GM12878 (cell line): Measurements from ENCODE around the gene ECI1. TPM values are rescaled to one million over a fixed set of nuclear protein-coding genes. Genes with fewer than 3 reads are reported as not detected.
A peak's percentile ranks its signal among the peaks of the same experiment; 100 is the strongest.

Experiments used
- ATAC-seq: fragments of 200-7000 bp; cut with Tn5 transposase; 3 replicates; pipeline ENCODE4 v1.9.1; 2020; ENCODE audit warnings: mild to moderate bottlenecking, moderate library complexity
- BruUV-seq: library from RNA; stranded (reverse); fragments of 400-500 nt; replicated peaks from 2 replicates; lab custom pipeline; 2021; lab: Mats Ljungman, UMichigan
- CTCF ChIA-PET: fragments of 300-600 bp; sonication (Branson Sonifier 250); formaldehyde crosslinking; extraction: SDS; loops from one replicate; lab custom pipeline; 2021; ENCODE audit warnings: inconsistent platforms; lab: Yijun Ruan, JAX
- POLR2A ChIA-PET: fragments of 350-600 bp; formaldehyde crosslinking; extraction: SDS; loops from one replicate; lab custom pipeline; 2021; ENCODE audit warnings: inconsistent platforms; lab: Charles Lee
- RAD21 ChIA-PET: fragments of 300-600 bp; sonication (Branson Sonifier 250); formaldehyde crosslinking; loops from one replicate; lab custom pipeline; 2023; ENCODE audit warnings: antibody characterized with exemption; ENCODE audit not compliant: unreplicated experiment; lab: Charles Lee
- SMC1A ChIA-PET: fragments of 300-600 bp; sonication (Branson Sonifier 250); formaldehyde crosslinking; loops from one replicate; lab custom pipeline; 2023; ENCODE audit not compliant: unreplicated experiment, uncharacterized antibody; lab: Charles Lee
- DNase-seq: peaks from one replicate; pipeline ENCODE4 v3.0.0-alpha.2; 2011; ENCODE audit warnings: low read depth, low spot score
- FAIRE-seq: peaks from 3 replicates; lab custom pipeline; 2011; peaks lifted over from hg19 to GRCh38; lab: Jason Lieb, UNC
- H2AFZ ChIP-seq: 2 replicates; pipeline ENCODE4 v1.6.0; 2011; ENCODE audit warnings: low read depth, low read length, control low read depth; ENCODE audit not compliant: control insufficient read depth
- H3K27ac ChIP-seq: 2 replicates; pipeline ENCODE4 v1.5.1; 2011; ENCODE audit warnings: control low read depth; ENCODE audit not compliant: control insufficient read depth, insufficient read depth
- H3K27me3 ChIP-seq, 2 experiments: replicated peaks in 1 of 2; 2 replicates each; pipeline versions ENCODE4 v1.6.0 to v1.6.1; 2011; ENCODE audit warnings: low read length in 1 of 2; ENCODE audit not compliant: control insufficient read depth in 2 of 2, insufficient read depth in 2 of 2
- H3K36me3 ChIP-seq, 2 experiments: 2 replicates each; pipeline ENCODE4 v1.5.1; 2011; ENCODE audit warnings: low read length in 1 of 2; ENCODE audit not compliant: control insufficient read depth in 2 of 2, insufficient read depth in 2 of 2
- H3K4me1 ChIP-seq: 2 replicates; pipeline ENCODE4 v1.6.1; 2011; ENCODE audit warnings: mild to moderate bottlenecking, low read length, moderate library complexity, mixed read lengths; ENCODE audit not compliant: control insufficient read depth, insufficient read depth
- H3K4me2 ChIP-seq: 2 replicates; pipeline ENCODE4 v1.6.0; 2011; ENCODE audit warnings: control low read depth; ENCODE audit not compliant: control insufficient read depth, insufficient read depth
- H3K4me3 ChIP-seq: fragments of 200-600 bp; sonication (generic); 2 replicates; pipeline ENCODE4 v1.5.1; 2016
- H3K79me2 ChIP-seq: 2 replicates; pipeline ENCODE4 v1.6.0; 2011; ENCODE audit warnings: low read length; ENCODE audit not compliant: control insufficient read depth, insufficient read depth
- H3K9ac ChIP-seq: 2 replicates; pipeline ENCODE4 v1.8.0; 2011; ENCODE audit warnings: low read length, control low read depth, mixed read lengths; ENCODE audit not compliant: control insufficient read depth, insufficient read depth
- H3K9me3 ChIP-seq: replicated peaks from 3 replicates; pipeline ENCODE4 v1.5.1; 2011; ENCODE audit warnings: mild to moderate bottlenecking, low read length; ENCODE audit not compliant: control insufficient read depth, insufficient read depth
- H4K20me1 ChIP-seq: 2 replicates; pipeline ENCODE4 v1.6.0; 2011; ENCODE audit not compliant: control insufficient read depth, insufficient read depth
- CHD4 ChIP-seq: fragments of 200-600 bp; sonication (generic); IDR thresholded peaks from 2 replicates; pipeline ENCODE4 v1.6.1; 2016; ENCODE audit warnings: mild to moderate bottlenecking
- CREM ChIP-seq: IDR thresholded peaks from 2 replicates; pipeline ENCODE4 v1.6.1; 2014; ENCODE audit warnings: antibody characterized with exemption, low read depth
- GATAD2B ChIP-seq: fragments of 450-650 bp; conservative IDR thresholded peaks from 2 replicates; pipeline ENCODE4 v1.6.1; 2017; ENCODE audit warnings: low read depth, mild to moderate bottlenecking, moderate library complexity
- LARP7 ChIP-seq: fragments of 450-650 bp; IDR thresholded peaks from 2 replicates; pipeline ENCODE4 v1.6.1; 2017; ENCODE audit warnings: mild to moderate bottlenecking
- NFXL1 ChIP-seq: fragments of 450-650 bp; IDR thresholded peaks from 2 replicates; pipeline ENCODE4 v1.6.1; 2017; ENCODE audit warnings: antibody characterized with exemption, mild to moderate bottlenecking, borderline replicate concordance
- NR2F1 ChIP-seq: fragments of 450-650 bp; conservative IDR thresholded peaks from 2 replicates; pipeline ENCODE4 v1.6.1; 2017; ENCODE audit warnings: mild to moderate bottlenecking
- PKNOX1 ChIP-seq: fragments of 450-650 bp; IDR thresholded peaks from 2 replicates; pipeline ENCODE4 v1.6.1; 2016; ENCODE audit warnings: mild to moderate bottlenecking
- POLR2A ChIP-seq: IDR thresholded peaks from 2 replicates; pipeline ENCODE4 v1.6.1; 2011; ENCODE audit warnings: low read depth, mild to moderate bottlenecking, low read length
- RUNX3 ChIP-seq: IDR thresholded peaks from 2 replicates; pipeline ENCODE4 v1.6.1; 2012; ENCODE audit warnings: low read length, inconsistent platforms
- SMC3 ChIP-seq: IDR thresholded peaks from 2 replicates; pipeline ENCODE4 v1.6.1; 2011; ENCODE audit warnings: low read length, improper control_type of control experiment, borderline replicate concordance
- SUZ12 ChIP-seq: fragments of 200-600 bp; sonication (generic); IDR thresholded peaks from one replicate; pipeline ENCODE4 v1.6.1; 2018; ENCODE audit warnings: antibody characterized with exemption, mild to moderate bottlenecking; ENCODE audit not compliant: unreplicated experiment
- TBL1XR1 ChIP-seq: IDR thresholded peaks from 2 replicates; pipeline ENCODE4 v1.6.1; 2012; ENCODE audit warnings: low read depth, low read length, improper control_type of control experiment
- TCF12 ChIP-seq: IDR thresholded peaks from 2 replicates; pipeline ENCODE4 v1.6.1; 2011; ENCODE audit warnings: low read depth, mild to moderate bottlenecking, low read length
- WGBS: methylation state at CpG from one replicate; pipeline ENCODE4 v1.1.6; 2016; ENCODE audit warnings: low lambda C conversion rate; ENCODE audit not compliant: insufficient replicate concordance, insufficient coverage; ENCODE audit errors: missing lambda C conversion rate; 5-methylcytosine and 5-hydroxymethylcytosine counted together
- in situ Hi-C: fragments of 300-500 bp; cut with MboI; formaldehyde crosslinking; loops from 9 replicates; pipeline ENCODE4 v1.14.3; 2018; ENCODE audit warnings: mixed read lengths
- intact Hi-C: fragments of 100-400 bp; cut with micrococcal nuclease; formaldehyde crosslinking; loops from one replicate; pipeline ENCODE4 v1.14.2; 2022; ENCODE audit not compliant: unreplicated experiment
- polyA plus RNA-seq, 11 experiments: library from polyadenylated mRNA; depleted of rRNA in 4 of 11; unstranded in 6 of 11; stranded (reverse) in 5 of 11; fragments of >200 nt; fragmentation: Nextera tagmentation in 4 of 11; fragmentation: Illumina TruSeq in 1 of 11; extraction: Ambion mirVana in 4 of 11; extraction: Trizol in 1 of 11; gene quantifications; 1 replicate in 1 of 11; 2 replicates in 10 of 11; pipeline versions ENCODE4 v1.2.1 to v1.2.3, GENCODE V29; 2011 to 2016; ENCODE audit warnings: inconsistent platforms in 2 of 11, missing spikeins in 2 of 11, low read depth in 1 of 11
- total RNA-seq, 4 experiments: library from RNA; depleted of rRNA in 3 of 4; stranded (reverse); fragments of >200 nt in 3 of 4; fragmentation: Illumina TruSeq in 1 of 4; extraction: Trizol in 1 of 4; gene quantifications; 2 replicates each; pipeline versions ENCODE4 v1.2.1 to v1.2.3, GENCODE V29; 2013 to 2021
- TF ChIP-seq, protein P1 (sequence below): IDR thresholded peaks from 2 replicates; pipeline ENCODE4 v1.6.1; 2011; ENCODE audit warnings: mild to moderate bottlenecking, low read depth, low read length, moderate library complexity; ENCODE audit not compliant: insufficient replicate concordance

ECI1 gene
- total and polyA plus RNA-seq, 10 of the 15 experiments (the other 5 are each of a cell fraction or from before 2014, with no cell fraction given) = 2.2 to 82.1 (median 24.8) TPM

GRCh38 chr16:2213817-2214718, 37.3 kb downstream of the ECI1 start (continued):
- TF ChIP-seq TBL1XR1 (no peak), NR2F1 (peak; percentile 18; the same call in 1 of the 2 replicates), LARP7 (peak; percentile 79)

DNA sequence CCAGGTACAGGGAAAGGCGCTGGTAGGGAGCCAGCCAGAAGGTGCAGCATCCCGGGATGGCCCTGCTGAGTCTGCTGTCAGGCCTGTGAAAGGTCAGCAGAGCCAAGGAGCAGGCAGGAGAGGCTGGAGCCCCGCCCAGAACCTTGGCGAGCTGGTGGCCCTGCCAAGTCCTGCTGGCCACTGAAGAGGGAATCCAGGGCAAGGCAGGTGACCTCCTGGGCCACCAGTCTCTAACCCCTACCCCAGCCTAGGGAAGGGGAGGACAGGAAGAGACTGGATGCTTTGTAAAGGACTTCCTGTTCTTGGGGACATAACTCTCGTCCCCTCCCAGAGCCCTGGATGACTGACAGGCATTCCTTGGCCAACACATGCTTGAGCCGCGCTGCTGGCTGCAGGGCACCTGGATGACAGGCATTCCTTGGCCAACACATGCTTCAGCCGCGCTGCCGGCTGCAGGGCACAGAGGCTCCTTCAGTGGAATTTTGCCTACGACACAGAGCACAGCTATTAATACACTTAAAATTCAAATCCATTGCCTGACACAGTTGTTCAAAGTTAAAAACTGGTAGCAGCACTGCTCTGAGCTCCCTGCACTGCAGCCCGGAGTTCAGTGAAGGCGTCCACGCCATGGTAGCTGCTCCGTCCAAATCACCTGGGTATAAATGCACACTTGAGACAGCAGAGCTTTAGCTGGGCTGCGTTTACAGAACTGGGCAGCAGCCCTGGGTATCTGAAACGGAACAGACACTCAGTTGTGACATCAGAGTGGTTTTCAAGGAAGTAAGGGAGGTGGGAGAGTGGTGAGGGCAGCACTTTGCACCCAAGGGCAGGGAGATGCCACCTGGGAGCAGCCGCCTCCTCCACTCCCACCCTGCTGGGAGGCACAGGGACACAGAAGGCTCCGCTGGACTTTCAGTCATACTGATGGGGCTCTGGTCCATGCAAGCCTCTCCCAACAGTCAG, 38.7 kb downstream of the ECI1 start:
- TF ChIP-seq CHD4 (no peak), POLR2A (peak; percentile 50), GATAD2B (no peak), NFXL1 (no peak), TCF12 (no peak), SMC3 (no peak), SUZ12 (no peak), RUNX3 (no peak), PKNOX1 (peak; percentile 61), CREM (no peak)
- TF ChIP-seq, protein P1, sequence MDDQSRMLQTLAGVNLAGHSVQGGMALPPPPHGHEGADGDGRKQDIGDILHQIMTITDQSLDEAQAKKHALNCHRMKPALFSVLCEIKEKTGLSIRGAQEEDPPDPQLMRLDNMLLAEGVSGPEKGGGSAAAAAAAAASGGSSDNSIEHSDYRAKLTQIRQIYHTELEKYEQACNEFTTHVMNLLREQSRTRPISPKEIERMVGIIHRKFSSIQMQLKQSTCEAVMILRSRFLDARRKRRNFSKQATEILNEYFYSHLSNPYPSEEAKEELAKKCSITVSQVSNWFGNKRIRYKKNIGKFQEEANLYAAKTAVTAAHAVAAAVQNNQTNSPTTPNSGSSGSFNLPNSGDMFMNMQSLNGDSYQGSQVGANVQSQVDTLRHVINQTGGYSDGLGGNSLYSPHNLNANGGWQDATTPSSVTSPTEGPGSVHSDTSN = peak; percentile 8
- Histone ChIP-seq H3K9me3 (no peaks in the 10 kb centered on the region), H3K79me2 (peaks cover 18% of the 10 kb centered on the region), H3K9ac (peak overlapping the region; percentile 65), H3K36me3 (peaks cover 4 to 16% of the 10 kb centered on the region in 2 experiments; a peak in 3 of 4 replicates), H3K27me3 (no peaks in the 10 kb centered on the region), H2AFZ (no peak overlapping the region), H3K4me3 (peak overlapping the region; percentile 80), H3K4me2 (peak overlapping the region; percentile 72), H3K27ac (no peak overlapping the region), H4K20me1 (no peaks in the 10 kb centered on the region), H3K4me1 (no peaks in the 10 kb centered on the region)
- FAIRE-seq (no peak), ATAC-seq (no peak), DNase-seq (no peak)
- POLR2A ChIA-PET = interaction anchor here (1.1 kb wide), 1 partner anchor 57 kb away, joined by 4 read pairs; the partner anchor contains the start of gene TRAF7
- intact Hi-C loops = no loop called here
- SMC1A ChIA-PET = no interaction called here
- BruUV-seq = TSS peak; percentile 83
- WGBS = 62% methylated on average over 19 of the region's 19 CpGs
- CTCF ChIA-PET = interaction anchor here (1.0 kb wide), 1 partner anchor 39 kb away, joined by 3 read pairs; the partner anchor contains the start of gene ECI1
- RAD21 ChIA-PET = no interaction called here
- in situ Hi-C loops = no loop called here
